Prostate gland (tissue), 1 donor: ENCODE measurements around the gene RDH8.

Experiments
- POLR2A ChIP-seq: fragments of 450-650 bp; IDR thresholded peaks from one replicate; pipeline ENCODE4 v1.6.1; 2016; ENCODE audit warnings: antibody characterized with exemption, mild to moderate bottlenecking
- POLR2AphosphoS5 ChIP-seq: sonication (generic); formaldehyde crosslinking; IDR thresholded peaks from one replicate; pipeline ENCODE4 v1.6.1; 2017; ENCODE audit warnings: antibody characterized with exemption

DNA sequence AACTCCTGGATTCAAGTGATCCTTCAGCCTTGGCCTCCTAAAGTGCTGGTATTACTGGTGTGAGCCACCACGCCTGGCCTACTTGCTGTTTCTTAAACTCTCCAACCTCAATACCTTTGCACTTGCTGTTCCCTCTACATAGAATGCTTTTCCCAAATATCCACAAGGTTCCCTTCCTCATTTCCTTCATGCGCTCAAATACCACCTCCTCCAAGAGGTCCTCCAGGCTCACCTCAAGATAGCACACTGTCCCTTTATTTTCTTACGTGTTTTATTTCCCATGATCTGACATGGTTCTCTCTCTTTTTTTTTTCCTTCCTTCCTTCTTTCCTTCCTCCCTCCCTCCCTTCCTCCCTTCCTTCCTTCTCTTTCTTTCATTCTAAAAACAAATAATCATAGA, 13.5 kb downstream of the RDH8 start:
- no peak for TF ChIP-seq POLR2A
- no peak for TF ChIP-seq POLR2AphosphoS5
